LNCaP clone FGC (cell line): Measurements from ENCODE around the gene HPS5.

Experiments
- DNase-seq: peaks from one replicate; pipeline ENCODE4 v3.0.0-alpha.2; 2011; ENCODE audit warnings: low read depth
- H3K4me3 ChIP-seq: 2 replicates; pipeline ENCODE4 v1.5.1; 2011; ENCODE audit warnings: mild to moderate bottlenecking, low read depth, low read length, control low read depth
- TF ChIP-seq, protein P1 (sequence below): IDR thresholded peaks from 2 replicates; pipeline ENCODE4 v1.5.1; 2012; ENCODE audit warnings: mild to moderate bottlenecking; ENCODE audit not compliant: control insufficient read depth, insufficient read depth; ENCODE audit errors: extremely low read depth

HPS5 gene

DNA sequence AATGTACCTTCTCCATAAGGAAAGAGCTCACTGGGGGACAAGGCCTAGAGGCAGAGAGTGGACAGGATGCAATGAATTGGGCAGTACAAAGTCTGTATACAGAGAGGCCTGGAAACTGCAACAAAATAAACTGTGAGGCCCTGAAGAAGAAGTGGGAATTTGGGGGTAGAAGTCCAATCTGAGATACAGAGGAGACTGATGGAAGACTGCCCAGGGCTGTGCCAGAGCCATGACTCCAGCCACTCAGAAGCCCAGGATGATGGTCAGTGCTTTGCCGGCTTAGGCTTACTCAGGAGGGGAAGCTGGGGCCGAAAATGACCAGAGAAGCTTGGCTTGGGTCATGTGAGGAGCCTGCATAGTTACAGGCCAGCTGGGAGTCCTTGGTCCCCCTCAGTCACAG is 91.1 kb downstream of the HPS5 start:
- TF ChIP-seq, protein P1, sequence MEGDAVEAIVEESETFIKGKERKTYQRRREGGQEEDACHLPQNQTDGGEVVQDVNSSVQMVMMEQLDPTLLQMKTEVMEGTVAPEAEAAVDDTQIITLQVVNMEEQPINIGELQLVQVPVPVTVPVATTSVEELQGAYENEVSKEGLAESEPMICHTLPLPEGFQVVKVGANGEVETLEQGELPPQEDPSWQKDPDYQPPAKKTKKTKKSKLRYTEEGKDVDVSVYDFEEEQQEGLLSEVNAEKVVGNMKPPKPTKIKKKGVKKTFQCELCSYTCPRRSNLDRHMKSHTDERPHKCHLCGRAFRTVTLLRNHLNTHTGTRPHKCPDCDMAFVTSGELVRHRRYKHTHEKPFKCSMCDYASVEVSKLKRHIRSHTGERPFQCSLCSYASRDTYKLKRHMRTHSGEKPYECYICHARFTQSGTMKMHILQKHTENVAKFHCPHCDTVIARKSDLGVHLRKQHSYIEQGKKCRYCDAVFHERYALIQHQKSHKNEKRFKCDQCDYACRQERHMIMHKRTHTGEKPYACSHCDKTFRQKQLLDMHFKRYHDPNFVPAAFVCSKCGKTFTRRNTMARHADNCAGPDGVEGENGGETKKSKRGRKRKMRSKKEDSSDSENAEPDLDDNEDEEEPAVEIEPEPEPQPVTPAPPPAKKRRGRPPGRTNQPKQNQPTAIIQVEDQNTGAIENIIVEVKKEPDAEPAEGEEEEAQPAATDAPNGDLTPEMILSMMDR = no peak
- DNase-seq = no peak
- H3K4me3 ChIP-seq = no peak overlapping the region

DNA sequence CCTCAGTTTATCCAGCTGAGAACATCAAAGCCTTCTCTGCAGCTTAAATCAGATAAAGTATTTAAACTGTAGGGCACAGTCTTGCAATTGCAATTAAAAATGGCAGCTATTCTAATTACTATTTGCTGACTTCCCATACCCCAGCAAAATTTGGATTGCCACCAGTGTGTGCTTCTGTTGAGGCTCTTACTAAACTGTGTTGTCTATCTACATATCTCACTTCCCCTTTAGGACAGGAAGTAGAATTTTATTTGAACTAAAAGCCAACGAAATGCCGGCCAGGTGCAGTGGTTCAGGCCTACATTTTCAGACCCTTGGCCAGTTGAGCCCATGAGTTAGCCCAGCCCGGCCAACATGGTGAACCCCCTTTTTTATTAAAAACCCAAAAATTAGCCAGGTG is 92.4 kb downstream of the HPS5 start:
- no peak for DNase-seq
- no peak overlapping the region for H3K4me3 ChIP-seq
- TF ChIP-seq, protein P1 = no peak
